ENCODE measurements around the gene BTF3. TPM values are rescaled to one million over a fixed set of nuclear protein-coding genes. Genes with fewer than 3 reads are reported as not detected.

BTF3 gene
- total and polyA plus RNA-seq, 2 of the 13 experiments (the other 11 are each of a cell fraction or from before 2014, with no cell fraction given): 557 to 698 TPM

GRCh38 chr5:73498057-73498992, at the start of gene BTF3 (continued):
- peak; percentile 91 for TF ChIP-seq CSRNP1 (CRISPR knock-in tag; IDR thresholded peaks at IDR 0.05)
- no peak for TF ChIP-seq ATF2 (CRISPR knock-in tag; IDR thresholded peaks at IDR 0.05)
- TF ChIP-seq CBX5 (CRISPR knock-in tag; IDR thresholded peaks at IDR 0.05; ENCODE audit: borderline replicate concordance): no peak
- TF ChIP-seq ARHGAP35 (CRISPR knock-in tag; IDR thresholded peaks at IDR 0.05; ENCODE audit: borderline replicate concordance): peak; percentile 1; the same call in 1 of the 2 replicates
- TF ChIP-seq HINFP (CRISPR knock-in tag; IDR thresholded peaks at IDR 0.05; ENCODE audit: low read depth): no peak
- no peak for TF ChIP-seq ATF7 (IDR thresholded peaks at IDR 0.05)
- TF ChIP-seq ATF7 (CRISPR knock-in tag; IDR thresholded peaks at IDR 0.05): 0 out of 2 replicates have a peak, but pooled peaks have one; percentile 61
- 0 out of 2 replicates have a peak, but pooled peaks have one; percentile 55 for TF ChIP-seq ZNF670 (CRISPR knock-in tag; IDR thresholded peaks at IDR 0.05; ENCODE audit: borderline replicate concordance)
- no peak for TF ChIP-seq ZNF512 (CRISPR knock-in tag; IDR thresholded peaks at IDR 0.05)
- TF ChIP-seq PRDM15 (CRISPR knock-in tag; IDR thresholded peaks at IDR 0.05): no peak
- peak; percentile 79; the same call in 1 of the 2 replicates for TF ChIP-seq ZNF788 (CRISPR knock-in tag; IDR thresholded peaks at IDR 0.05; ENCODE audit: borderline replicate concordance)
- TF ChIP-seq SMARCE1 (IDR thresholded peaks at IDR 0.05; ENCODE audit: borderline replicate concordance): no peak
- peak; percentile 74 for TF ChIP-seq ZMYM4 (CRISPR knock-in tag; IDR thresholded peaks at IDR 0.05)
- no peak for TF ChIP-seq HOMEZ (CRISPR knock-in tag; IDR thresholded peaks at IDR 0.05; ENCODE audit: low read depth)
